Astrocyte (in vitro differentiated cells and primary cell): ENCODE data around the gene PRSS57.
"Not testable (repeated sequence)": the region's sequence is repeated elsewhere in the genome, so short reads cannot be mapped to it uniquely, and the experiment has no call there.

Experiments
- CTCF ChIP-seq: IDR thresholded peaks from 2 replicates; pipeline ENCODE4 v1.5.1; 2011; ENCODE audit warnings: low read depth, mild to moderate bottlenecking, inconsistent platforms, low read length, moderate library complexity; ENCODE audit not compliant: insufficient read depth
- EZH2 ChIP-seq: IDR thresholded peaks from 2 replicates; pipeline ENCODE4 v1.6.1; 2012; ENCODE audit warnings: mild to moderate bottlenecking, low read length, inconsistent platforms; ENCODE audit not compliant: insufficient read depth

DNA sequence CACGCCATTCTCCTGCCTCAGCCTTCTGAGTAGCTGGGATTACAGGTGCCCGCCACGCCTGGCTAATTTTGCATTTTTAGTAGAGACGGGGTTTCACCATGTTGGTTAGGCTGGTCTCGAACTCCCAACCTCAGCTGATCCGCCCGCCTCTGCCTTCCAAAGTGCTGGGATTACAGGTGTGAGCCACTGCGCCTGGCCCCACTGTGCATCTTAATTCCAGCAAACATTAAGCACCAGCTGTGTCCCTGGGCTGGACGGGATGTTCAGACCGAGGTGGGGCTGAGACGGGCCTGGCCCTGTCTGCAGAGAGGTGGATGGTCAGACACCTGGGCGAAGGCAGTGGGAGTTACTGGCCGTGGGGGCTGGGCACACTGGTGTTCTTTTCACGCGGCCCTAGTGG, 34.3 kb upstream of the PRSS57 start:
- TF ChIP-seq CTCF, EZH2: not testable (repeated sequence)
